Activated CD4-positive, alpha-beta T cell treated with anti-CD3 and anti-CD28 coated beads for 1 hour (primary cell): ENCODE results near the gene TMEM40.
"Not testable (repeated sequence)": the region's sequence is repeated elsewhere in the genome, so short reads cannot be mapped to it uniquely, and the experiment has no call there.

ENCODE experiments used
- DNase-seq: peaks from one replicate; pipeline ENCODE4 v3.0.0-alpha.2; 2020

Gene TMEM40

GRCh38 chr3:12750223-12750622, 8.8 kb downstream of the TMEM40 start:
- no peak for DNase-seq

GRCh38 chr3:12748477-12748876, 10.6 kb downstream of the TMEM40 start:
- DNase-seq, result no peak

DNA sequence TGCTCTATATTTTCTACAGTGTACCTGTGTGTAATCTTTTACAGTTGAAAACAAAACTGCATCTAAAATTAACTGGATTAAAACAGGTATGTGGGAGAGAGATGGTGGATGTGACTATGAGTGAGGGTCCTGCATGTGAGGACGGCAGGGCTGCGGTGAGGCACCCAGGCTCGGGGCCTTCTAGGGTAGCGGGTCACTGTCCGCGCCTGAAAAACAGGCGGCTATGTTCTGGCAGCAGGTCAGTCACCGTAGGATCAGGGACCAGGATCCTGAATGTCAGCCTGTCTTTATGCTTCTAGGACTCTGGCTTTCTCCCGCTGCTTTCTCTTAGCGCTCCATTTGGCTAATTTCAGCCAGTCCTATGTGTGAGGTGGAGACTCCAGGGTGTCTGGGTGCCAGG, 12.6 kb downstream of the TMEM40 start:
- no peak for DNase-seq

DNA sequence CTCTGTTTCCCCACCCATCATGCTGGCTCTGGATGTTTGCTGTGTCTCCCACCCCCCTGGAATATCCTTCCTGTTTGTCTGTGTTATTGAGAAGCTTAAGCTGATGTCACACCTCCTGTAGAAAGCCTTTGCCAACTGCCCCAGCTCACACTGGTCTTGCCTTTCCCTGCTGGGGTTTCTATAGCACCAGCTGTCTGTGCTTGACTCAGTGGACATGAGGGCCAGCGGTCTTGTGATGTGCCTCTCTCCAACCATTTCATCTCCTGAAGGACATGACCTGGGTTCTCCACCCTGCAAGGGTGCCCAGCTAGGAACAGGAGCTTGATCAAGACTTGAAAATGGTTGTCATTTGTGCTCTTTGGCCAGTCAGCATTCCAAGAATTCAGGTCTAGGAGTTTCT, 14.7 kb downstream of the TMEM40 start:
- DNase-seq, result no peak

GRCh38 chr3:12743583-12743982, 15.5 kb downstream of the TMEM40 start:
- DNase-seq, result no peak

DNA sequence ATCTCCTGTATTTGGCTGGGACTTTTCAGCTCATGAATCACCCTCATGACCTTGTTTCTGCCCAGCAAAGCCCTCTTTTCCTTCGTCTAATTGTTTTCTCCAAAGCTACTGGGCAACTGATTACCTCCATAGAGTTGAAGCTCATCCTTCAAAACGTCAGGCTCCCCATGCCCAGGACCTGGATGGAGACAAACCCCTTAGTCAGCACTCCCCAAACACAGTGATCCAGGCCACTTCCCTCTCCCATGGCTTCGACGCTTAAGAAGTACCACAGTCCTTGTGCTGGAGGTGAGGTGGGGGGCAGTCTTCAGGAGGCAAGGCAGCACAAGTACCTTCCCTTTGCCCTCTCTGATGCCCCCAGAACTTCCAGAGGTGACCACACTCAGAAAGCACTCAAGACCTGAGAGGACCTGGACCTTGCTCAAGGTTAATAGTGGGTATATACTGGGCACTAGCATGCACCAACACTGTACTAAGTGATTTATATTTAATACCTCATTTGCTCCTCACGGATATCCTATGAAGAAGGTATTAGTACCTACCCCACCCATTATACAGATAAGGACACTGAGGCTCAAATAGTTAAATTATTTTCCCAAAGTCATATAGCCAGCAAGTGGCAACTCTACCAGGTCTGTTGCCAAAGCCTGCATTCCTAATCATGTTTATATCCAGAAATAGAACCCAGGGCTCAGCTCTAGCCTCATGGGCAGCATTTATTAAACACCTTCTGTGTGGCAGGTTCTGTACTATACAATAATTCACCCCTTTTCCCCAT, 16.5 kb downstream of the TMEM40 start:
- no peak for DNase-seq

GRCh38 chr3:12741209-12741608, 17.9 kb downstream of the TMEM40 start:
- DNase-seq, result no peak

DNA sequence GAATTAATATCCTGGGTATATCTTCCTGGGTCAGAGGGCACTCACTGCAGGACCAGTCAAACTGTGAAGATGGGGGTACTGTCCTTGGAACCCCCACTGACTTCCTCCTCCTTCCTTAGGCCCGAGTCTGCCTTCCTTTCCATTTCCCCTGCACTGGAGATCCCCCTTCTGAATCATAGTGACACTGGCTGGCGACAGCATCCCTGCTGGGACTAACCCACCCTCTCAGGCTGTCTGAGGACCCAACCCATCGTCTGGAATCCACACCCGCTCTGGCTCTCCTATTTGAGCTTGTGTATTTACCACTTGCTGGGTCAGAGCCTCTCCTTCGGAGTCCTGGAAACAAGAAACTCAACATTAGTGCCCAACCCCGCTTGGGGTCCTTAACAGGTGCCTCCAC, 21.2 kb downstream of the TMEM40 start:
- no peak for DNase-seq

GRCh38 chr3:12737319-12737718, 21.7 kb downstream of the TMEM40 start:
- no peak for DNase-seq

DNA sequence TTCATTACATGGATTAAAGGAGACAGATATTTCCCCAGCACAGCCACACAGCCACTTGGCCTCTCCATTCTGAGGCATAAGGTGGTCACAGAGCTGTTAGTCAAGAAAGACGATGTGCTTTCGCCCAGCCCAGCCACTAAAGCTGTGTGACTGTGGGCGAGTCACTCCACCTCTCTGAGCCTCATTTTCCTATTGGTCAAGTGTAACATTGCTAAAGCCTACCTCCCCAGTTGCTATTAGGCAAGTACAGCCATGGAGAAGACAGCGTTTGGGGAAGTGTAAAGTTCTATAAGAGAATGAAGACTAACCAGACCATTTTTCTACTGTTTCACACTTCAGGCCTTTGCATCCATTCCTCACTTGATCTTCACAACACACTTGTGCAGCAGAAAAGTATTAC, 24.1 kb downstream of the TMEM40 start:
- no peak for DNase-seq

DNA sequence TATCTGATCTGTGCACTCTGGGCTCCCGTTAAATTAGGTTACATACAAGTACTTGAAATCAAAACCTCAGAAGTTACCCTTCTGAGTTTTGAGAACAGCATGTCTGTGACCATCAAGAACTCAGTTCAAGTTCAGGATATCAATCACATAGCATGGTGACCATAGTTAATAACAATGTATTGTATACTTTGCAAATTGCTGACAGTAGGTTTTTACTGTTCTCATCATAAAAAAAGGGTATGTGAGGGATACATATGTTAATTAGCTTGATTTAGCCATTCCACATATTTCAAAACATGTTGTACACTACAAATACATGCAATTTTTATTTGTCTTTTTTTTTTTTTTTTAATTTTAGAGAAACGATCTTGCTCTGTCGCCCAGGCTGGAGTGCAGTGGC, 25.5 kb downstream of the TMEM40 start:
- DNase-seq, result no peak

GRCh38 chr3:12730506-12731242, 28.4 kb downstream of the TMEM40 start:
- no peak for DNase-seq

DNA sequence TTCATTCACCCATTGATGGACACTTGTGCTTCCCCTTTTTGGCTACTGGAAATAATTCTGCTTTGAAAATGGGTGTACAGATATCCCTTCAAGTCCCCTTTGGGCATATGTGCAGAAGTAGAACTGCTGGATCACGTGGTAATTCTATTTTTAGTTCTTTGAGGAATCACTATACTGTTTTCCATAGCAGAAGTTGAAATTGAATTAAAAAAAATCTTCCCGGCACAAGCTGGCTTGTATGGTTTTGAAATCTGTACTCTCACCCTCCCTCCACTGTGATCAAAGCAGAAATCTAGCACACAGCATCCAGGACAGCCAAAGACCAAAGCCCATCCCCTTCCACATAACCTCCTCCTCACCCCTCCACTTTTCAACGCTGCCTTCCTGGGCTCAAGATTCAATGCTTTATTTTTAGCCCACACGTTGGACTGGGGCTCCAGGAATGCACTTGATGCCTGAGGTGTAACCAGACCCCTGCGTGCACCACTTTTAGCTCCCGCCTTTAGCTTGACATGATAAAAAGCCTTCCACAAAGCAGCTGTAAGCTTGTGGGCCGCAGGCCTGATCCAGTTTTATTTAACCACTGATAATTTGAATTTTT, 29.9 kb downstream of the TMEM40 start:
- DNase-seq, result no peak

DNA sequence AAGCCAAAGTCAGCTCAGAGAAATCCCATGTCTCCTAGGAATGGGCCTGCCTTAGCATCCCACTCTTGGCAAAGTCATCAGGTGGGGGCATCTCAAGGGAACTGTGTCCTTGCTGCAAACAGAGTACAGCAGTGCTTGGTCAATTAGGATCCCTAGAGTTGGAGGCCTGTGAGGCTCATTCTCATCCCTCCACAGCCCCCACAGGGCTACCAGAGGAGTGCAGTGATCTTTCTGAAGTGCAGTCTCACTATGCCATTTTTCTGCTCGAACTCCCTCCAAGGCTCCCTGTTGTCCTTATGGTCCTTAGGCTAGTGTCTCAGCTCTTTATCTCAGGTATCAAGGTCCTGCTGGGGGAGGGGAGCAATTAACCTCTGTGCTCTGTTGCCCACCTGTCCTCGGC, 31.1 kb downstream of the TMEM40 start:
- no peak for DNase-seq

DNA sequence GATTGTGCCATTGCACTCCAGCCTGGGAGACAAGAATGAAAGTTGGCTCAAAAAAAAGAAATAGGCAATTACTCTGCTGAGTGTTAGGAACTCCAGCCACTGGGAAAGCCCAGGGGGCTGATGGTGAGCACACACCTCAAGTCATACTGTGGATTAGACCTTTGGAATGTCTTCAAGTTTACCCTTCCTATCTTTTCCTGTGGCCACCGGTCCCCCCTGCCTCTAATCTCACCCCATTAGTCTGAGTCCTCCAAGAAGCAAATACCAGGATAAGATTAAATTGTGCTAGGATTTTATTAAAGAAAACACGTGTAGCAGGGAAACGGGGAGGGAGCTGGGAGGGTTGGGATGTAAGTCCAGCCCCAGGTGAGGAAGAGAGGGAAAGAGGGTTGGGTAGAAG, 31.6 kb downstream of the TMEM40 start:
- no peak for DNase-seq

DNA sequence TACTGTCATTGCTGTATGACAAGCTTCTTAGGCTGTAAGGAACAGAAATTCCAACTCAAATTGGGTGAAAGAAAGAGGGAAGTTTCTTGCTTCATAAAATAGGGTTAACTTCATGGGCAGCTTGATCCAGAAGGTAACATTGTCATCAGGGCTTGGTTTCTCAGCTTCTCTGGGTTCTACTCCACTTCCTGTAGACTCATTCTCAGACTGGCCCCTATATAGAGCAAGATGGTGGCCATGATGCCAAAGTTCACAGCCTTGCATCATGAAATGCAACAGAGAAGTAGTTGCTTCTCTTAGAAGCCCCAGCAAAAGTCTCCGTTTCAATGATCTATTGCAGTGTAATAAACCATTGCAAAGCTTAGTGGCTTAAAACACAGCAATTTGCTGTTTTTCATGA, 33.6 kb downstream of the TMEM40 start:
- no peak for DNase-seq

DNA sequence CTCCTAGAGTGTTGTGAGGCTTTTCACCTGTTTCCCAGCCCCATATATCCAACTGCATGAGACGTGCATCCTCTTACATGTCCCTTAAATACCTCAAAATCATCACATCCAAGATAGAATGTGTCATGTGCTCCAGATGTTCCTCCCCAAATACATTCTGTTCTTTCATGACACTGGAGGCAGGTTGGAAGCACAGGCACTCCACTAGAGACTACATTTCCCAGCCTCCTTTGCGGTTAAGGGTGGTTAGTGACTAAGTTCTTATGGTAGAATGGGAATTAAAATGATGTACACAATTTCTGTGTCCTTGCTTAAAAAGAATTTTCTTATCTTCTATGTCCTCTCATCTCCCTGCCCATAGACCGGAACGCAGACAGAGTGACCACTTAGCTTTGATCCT, 34.3 kb downstream of the TMEM40 start:
- DNase-seq, result no peak

- DNase-seq, result not testable (repeated sequence)
Observed at GRCh38 chr3:12723362-12723761, 35.7 kb downstream of the TMEM40 start.

GRCh38 chr3:12722226-12722625, 36.8 kb downstream of the TMEM40 start:
- no peak for DNase-seq

DNA sequence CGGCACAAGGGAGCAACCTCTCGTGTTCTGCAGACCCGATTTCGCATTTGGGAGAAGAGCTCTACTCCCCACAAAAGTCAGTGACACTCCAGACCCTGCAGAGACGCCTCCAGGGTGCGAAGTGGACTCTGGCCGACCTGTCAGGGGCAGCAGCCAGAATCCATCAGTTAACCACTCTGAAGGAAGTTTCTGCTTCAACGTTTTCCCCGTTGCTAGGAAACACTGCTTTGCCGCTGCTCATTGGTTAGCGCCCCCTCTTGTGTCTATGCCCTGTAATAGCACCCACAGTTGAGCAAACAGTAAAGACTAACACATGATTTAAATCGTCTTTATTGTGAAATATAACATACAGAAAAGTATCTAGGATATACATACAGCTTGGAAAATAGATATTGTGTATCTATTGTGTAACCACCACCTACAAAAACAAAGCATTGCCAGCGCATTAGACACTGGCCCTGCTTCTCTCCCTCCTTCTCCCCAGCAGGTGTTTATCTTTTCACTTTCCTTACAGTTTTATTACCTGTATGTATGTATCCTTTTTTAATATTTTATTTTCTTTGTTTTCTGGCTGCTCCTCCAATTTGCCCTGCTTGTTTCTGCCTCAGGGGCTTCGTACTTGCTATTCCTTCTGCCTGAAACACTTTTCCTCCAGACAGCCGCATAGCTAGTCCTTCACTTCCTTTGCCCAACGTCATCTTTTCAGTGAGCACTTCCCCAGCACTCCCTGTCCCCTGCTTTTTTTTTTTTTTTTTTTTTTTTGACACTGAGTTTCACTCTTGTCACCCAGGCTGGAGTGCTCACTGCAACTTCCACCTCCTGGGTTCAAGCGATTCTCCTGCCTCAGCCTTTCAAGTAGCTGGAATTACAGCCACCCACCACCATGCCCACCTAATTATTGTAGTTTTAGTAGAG, 38.8 kb downstream of the TMEM40 start:
- peak; percentile 51 for DNase-seq

DNA sequence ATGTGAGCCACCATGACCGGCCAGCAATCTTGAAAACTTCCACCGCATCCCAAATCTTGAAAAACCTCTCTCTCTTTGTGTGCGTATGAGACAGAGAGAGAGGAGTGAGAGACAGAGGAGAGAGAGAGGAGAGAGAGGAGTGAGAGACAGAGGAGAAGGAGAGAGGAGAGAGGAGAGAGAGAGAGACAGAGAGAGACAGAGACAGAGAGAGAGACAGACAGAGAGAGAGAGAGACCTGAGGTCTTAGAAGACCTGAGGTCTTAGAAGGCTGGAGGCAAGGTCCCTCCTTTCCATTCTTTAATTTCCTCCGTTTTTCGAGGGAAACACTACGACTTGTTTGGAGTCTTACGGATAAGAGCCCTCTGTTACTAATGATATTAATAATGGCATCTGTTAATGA, 39.5 kb downstream of the TMEM40 start:
- DNase-seq, result no peak

DNA sequence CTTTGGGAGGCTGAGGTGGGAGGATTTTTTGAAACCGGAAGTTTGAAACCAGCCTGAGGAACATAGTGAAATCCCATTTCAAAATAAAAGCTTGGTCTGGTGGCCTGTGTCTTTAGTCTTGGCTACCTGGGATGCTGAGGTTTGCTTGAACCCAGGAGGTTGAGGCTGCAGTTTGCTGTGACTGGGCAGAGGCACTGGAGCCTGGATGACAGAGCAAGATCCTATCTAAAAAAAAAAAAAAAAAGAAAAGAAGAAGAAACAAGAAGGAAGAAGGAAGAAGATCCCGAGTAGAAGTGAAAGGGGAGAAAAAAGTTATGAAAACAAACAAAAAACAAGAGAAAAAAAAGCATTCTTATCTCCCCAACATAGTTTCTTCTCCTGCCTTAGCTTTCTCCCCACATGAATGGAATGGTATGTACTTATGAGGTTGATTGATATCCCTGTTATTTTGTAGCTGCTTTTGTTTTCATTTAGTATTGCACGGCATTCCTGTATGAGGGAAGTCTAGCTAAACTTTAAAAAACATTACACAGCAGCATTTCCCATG, 42.4 kb downstream of the TMEM40 start:
- DNase-seq, result no peak

DNA sequence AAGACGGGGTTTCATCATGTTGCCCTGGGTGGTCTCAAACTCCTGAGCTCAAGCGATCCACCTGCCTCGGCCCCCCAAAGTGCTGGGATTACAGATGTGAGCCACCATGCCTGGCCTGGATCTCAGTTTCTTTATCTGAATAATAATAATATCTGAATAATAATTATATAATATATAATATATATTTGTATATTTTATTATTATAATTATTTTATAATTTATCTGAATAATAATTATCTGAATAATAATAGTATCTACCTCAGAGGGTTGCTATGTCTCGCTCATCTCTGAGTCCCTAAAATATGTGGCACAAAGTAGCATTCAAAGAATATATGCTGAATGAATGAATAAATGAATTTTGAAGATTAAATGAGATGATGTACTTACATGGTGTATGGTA, 44.8 kb downstream of the TMEM40 start:
- no peak for DNase-seq
